GM18526 (cell line): ENCODE results near the gene SLC26A4.

Experiments used
- POLR2A ChIP-seq: IDR thresholded peaks from 3 replicates; pipeline ENCODE4 v1.6.1; 2011; ENCODE audit not compliant: insufficient read length; ENCODE audit errors: extremely low read depth

The SLC26A4 gene

DNA sequence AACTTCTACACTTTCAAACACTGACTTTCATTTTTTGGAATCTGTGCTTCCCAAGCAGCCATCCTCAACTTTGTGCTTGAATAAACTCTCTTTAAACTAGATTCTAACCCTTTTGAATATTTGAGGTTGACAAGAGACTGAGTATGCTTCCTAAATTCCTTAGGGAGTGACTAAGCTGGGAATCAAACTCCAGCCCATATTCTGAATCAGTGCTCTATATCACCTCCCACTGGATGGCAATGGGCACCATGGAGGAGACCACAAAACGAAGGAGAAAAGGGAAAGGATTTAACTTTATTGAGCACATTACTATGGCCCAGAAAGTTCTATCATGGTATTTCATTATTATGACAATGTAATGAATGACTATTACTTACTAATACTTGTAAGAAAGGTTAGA, 17.2 kb upstream of the SLC26A4 start:
- no peak for TF ChIP-seq POLR2A

DNA sequence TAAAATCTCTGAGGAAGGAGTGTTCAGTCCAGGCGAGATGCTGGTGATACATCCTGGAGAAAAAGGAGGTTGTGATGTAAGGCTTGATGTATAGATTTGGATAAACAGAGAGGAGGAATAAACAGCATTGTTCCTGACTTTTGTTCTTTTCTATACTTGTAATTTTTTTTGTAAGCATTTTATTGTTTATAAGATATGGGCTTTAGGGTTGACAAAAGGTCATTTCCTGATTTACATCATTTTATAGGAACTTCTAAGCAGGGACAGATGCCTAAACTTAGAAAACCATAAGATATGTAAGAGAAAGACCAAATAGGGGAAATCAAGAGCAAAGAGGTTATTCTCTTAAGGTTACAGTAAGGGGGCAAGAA, 16.7 kb upstream of the SLC26A4 start:
- TF ChIP-seq POLR2A = no peak

DNA sequence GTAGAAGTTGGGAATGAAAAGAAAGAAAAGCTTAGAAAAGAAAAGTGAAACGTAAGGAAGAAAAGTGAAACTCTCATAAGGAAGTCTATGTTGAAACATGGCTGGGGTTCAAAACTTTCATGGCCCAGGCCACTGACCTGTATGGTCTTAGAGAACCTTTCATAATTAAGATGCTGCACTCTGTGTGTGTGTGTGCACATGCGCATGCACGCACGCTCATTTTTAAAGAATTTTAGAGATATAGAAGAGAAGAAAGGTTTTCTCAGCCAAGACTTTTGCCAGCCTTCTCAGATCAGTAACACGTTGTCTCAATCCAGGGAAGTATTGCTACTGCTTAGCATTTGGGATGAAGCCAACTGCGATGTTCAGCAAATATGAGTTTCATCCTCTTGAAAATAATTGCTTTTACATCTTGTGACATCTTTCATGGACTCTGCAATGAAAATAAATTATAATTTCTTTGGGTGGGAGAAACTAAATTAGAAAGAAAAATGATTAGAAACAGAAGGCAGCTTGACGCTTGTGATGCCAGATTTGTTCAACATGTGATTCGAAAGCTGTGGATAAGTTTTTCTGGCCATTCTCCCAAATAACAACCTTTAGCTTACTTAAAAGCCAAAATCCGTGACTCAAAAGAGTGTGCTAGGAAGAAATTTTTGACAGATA, 16.2 kb upstream of the SLC26A4 start:
- TF ChIP-seq POLR2A = no peak

DNA sequence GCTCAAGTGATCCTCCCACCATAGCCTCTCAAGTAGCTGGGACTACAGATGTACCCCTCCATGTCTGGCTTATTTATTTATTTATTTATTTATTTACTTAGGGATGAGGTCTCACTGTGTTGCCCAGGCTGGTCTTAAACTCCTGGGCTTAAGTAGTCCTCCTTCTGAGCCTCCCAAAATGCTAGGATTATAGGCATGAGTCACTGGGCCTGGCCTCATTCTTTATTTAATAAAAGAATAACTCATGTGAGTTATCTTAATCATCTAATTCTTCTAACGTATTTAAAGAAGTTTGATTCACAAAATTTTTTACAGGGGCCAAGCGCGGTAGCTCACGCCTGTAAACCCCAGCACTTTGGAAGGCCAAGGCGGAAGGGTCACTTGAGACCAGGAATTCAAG, 8.0 kb upstream of the SLC26A4 start:
- no peak for TF ChIP-seq POLR2A

DNA sequence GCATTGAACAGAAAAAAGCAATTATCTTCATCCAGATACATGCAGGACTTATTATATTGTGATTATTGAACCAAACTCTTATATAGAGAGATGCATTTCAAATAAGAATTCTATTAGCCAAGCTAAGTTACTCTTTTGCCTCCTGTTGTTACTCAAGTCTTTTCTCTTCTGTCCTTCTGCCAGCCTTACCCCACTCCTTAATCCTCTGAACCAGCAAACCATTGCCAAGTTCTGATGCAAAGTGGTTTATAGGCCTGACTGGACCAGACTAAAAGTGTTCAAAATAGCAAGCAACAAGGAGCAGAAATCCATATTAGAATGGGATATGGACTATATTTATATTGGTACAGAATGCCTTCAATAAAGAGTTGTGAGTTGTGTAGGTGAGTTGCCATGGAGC, 2.2 kb upstream of the SLC26A4 start:
- TF ChIP-seq POLR2A = no peak

DNA sequence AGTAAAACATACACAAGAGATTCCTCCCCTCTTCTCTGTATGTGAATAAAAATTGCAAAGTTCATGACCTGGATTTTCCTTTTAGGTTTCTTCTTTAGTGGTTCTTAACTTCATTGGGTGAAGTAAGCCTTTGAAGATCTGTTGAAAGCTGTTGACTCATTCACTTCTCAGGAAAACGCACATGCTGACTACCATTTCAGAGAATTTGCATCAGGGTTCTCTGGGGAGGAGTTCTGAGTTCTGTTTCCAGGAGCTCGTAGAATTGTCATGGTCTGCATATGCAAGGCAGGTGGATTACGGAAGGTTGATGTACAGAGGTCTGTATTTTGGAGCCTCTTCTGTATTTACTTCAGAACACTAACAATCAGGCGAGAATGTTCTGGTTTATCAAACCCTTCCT, 962 bp upstream of the SLC26A4 start:
- no peak for TF ChIP-seq POLR2A

DNA sequence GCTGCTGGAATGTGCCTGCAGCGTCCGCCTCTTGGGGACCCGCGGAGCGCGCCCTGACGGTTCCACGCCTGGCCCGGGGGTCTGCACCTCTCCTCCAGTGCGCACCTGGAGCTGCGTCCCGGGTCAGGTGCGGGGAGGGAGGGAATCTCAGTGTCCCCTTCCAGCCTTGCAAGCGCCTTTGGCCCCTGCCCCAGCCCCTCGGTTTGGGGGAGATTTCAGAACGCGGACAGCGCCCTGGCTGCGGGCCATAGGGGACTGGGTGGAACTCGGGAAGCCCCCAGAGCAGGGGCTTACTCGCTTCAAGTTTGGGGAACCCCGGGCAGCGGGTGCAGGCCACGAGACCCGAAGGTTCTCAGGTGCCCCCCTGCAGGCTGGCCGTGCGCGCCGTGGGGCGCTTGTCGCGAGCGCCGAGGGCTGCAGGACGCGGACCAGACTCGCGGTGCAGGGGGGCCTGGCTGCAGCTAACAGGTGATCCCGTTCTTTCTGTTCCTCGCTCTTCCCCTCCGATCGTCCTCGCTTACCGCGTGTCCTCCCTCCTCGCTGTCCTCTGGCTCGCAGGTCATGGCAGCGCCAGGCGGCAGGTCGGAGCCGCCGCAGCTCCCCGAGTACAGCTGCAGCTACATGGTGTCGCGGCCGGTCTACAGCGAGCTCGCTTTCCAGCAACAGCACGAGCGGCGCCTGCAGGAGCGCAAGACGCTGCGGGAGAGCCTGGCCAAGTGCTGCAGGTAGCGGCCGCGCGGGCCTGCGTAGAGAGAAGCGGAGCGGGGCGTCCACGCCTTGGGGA, 645 bp downstream of the SLC26A4 start:
- no peak for TF ChIP-seq POLR2A

DNA sequence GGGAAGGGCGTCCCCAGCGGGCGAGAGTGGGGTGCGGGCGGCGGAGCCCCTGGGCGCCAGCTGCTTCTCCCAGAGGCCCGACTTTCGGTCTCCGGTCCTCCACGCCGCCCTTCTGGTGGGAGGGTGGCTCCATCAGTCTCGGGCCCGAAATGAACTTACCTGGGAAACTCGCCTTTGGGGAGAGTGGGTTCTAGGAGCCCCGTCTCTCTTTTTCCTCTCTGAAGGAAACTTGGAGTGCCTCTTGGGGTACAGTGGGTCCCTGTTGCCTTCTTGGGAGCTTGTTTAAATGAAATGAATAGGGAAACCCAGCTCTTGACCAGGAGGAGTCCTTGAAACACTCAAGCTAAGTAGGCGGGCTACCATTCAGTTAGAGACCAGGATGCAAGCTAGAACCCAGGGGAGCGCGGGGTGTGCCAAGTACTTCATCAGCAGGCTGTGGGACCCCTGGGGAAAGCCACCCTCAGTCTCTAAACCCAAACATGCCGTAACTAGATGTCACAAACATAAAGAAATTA, 1.3 kb downstream of the SLC26A4 start:
- no peak for TF ChIP-seq POLR2A

DNA sequence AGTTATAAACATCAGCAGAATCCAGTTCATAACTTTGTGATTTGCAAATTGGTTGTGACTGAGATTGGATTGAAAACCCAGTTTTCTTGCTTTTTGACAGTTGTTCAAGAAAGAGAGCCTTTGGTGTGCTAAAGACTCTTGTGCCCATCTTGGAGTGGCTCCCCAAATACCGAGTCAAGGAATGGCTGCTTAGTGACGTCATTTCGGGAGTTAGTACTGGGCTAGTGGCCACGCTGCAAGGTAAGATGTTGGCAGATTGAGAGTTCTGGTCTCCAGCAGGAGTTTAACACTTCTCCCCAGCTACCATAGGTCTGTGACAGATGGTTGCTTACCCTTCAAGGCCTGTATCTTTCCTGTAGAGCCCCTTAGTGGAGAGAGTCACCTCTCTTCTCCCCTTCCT, 2.6 kb downstream of the SLC26A4 start:
- no peak for TF ChIP-seq POLR2A

DNA sequence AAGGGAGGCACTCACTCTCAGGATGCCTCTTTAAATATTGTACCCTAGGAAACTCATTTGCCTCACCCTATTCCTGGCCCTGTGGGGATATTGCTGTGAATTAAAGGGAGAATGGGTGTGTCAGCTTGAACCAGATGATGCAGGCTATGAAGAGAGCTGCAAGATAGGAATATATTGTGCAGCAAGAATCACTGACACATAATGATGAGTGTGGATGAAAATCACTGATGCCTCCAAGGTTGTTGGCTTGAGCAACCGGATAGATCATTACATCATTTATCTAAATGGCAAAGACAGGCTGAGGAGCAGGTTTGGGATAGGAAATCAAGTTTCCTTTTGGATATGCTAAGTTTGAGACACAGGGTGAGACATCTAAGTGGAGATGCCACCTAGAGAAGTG, 6.2 kb downstream of the SLC26A4 start:
- TF ChIP-seq POLR2A = no peak

DNA sequence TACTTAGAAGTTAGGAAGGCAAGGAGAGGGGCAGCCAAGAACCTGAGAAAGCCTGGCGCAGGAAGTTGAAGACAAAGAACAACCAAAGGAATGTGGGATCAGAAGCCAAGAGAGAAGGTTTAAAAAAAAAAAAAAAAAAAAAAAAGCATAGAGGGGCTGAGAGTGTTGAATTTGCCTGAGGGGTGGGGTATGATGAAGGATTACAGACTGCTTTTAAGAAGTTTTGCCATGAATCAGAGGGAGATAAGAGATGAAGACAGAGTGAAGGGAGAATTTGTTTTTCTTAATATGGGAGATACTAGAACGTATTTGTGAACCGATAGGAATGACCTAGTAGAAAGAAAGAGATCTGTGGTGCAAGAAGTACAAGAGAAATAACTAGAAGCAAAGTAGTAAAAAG, 6.7 kb downstream of the SLC26A4 start:
- no peak for TF ChIP-seq POLR2A

DNA sequence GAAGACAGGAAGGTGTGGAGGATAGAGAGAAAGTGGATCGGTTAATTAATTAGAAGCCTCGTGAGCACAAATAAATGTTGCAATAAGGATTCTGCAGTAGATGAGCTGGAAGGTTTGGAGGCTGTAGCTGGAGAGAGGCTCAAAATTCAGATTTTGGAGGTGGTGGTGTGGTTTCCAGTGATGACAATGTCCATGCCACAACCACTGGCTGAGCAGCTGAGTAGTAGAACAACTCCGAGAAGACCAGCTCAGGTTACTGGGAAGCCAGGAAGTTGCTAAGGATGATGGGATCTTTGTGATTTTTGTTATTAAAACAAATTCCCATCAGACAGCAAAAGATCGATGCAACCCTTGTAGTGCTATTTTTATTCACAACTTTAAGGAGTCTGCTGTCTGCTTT, 7.7 kb downstream of the SLC26A4 start:
- no peak for TF ChIP-seq POLR2A

DNA sequence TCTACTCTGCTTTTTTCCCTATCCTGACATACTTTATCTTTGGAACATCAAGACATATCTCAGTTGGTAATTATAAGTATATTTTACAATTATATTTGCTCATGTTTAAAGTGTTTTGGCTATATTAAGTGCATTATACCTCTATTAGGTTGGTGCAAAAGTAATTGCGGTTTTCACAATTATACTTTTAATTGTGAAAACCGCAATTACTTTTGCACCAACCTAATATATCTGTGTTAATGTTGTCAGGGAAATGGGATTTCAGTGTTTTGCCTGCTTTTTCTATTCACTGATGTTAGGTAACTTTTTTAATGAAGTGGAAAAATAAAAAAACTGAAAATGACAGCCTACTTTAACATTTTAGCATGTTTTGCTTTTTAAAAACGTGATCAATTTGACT, 11.6 kb downstream of the SLC26A4 start:
- no peak for TF ChIP-seq POLR2A

DNA sequence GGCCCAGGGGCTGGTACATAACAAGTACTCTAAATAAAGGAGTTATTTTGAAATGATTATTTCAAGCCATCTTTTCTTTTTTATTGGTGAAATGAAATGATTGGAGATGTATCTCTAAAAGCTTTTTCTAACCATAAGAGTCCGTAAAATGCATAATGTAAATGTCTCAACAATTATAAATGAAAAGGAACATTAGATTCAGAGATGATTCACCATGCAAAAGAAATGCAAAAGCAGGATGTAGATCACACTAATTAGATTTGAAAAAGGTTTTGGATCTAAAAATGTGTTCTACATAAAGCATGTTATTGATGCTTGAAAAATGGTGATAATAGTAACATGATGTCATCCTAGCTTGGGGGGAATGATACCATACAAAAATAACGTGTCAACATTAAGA, 15.6 kb downstream of the SLC26A4 start:
- TF ChIP-seq POLR2A = no peak

DNA sequence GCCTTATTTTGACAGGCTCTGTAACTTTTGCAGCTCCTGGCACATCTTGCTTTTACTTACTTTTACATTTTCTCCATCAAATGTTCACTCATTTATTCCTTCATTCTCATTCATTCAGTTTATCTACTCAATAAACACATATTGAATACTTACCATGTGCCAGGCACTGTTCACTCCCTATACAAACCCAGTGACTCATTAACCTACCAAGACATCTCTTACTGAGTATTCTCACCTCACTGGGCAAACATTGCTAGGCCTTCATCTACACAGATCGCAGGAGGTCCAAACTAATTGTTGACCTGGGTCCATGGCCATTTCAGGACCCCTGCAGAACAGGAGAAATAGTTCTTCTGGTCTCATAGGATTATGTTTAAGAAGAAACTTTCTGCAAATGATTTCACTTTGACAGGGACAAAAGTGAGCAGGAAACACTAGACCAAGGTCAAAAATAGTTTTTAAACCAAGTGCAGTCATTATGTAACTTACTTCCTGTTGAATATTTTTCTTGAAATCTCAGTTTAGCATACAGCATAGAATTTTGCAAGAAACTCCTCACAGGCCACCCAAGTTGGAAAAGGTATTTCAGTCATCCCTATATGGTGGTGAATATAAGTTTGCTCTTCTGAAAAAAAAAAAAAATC, 17.6 kb downstream of the SLC26A4 start:
- TF ChIP-seq POLR2A = no peak

DNA sequence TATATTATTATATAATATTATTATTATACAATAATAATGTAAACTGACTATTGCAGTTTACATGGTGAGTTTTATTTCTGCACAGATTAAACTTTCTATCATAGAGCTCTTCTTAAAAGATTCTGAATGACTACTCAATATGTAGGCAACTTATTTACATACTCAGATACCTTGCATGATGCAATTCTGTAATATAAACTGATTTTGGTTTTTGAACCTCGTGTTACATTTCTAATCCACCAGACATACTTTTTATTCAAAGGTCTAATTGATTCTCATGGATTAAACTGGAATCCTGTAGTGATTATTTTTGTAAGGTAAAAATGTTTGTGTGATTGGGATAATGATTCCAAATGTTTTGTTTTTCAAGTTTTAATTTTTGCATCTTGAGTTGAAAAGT, 19.9 kb downstream of the SLC26A4 start:
- no peak for TF ChIP-seq POLR2A
